GM18519 (cell line): ENCODE data around the gene U2AF1.
"Not testable (repeated sequence)": the region's sequence is repeated elsewhere in the genome, so short reads cannot be mapped to it uniquely, and the experiment has no call there.

ENCODE experiments used
- ATAC-seq: cut with Tn5 transposase; IDR thresholded peaks from one replicate; pipeline ENCODE4 v1.9.1; 2021; ENCODE audit warnings: mild to moderate bottlenecking, moderate library complexity; ENCODE audit not compliant: unreplicated experiment, low FRiP score

U2AF1 gene

DNA sequence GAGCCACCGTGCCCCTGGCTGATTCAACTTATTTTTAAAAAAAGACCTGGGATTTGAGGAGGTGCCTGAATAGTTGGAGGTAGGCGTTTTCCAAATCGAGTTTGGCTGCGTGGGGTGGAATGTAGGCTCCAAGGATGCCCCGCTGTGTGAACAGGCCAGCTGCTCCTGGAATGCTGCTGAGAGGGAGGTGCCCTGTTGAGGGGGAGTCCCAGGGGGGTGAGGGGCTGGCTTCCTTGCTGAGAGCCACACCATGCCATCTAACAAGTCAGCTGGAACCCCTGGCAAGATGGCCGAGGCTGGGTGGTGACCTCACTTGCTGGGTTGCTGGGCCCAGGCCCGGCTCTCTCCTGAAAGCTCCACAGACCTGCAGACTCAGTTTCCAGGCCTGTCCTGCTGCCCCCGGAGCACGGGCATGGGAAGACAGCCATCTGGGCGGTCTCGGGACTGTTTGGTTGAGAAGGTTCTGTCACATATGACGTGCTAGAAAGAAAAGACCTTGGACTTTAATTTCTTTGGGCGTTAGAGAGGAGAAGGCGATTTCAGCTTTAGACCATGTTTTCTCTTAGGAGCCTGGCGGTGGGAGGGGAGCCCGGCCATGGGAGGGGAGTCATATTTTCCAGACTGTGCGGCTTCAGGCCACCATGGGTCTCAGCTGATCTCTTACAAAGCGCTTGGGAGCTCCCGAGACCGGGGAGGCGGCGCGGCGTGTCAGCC, 24.6 kb downstream of the U2AF1 start:
- ATAC-seq = not testable (repeated sequence)

DNA sequence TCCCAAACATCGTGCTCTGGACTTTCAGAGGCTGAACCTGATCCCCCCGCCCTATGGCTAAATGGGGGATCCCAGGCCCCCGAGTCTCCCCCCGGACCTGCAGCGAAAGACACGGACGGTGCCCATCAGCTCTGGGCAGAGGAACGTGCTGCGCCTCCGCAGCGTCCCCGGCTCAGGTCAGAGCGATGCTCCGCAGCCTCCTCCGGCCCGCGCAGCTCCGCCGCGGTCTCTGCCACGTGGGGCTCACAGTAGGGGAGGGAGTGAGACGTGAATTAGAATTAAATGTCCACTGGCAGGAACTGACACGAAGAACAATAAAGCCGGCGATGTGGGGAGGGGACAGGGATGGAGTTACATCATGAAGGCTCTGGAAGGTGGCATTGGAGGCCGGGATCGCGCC, 30.7 kb downstream of the U2AF1 start:
- ATAC-seq = not testable (repeated sequence)

DNA sequence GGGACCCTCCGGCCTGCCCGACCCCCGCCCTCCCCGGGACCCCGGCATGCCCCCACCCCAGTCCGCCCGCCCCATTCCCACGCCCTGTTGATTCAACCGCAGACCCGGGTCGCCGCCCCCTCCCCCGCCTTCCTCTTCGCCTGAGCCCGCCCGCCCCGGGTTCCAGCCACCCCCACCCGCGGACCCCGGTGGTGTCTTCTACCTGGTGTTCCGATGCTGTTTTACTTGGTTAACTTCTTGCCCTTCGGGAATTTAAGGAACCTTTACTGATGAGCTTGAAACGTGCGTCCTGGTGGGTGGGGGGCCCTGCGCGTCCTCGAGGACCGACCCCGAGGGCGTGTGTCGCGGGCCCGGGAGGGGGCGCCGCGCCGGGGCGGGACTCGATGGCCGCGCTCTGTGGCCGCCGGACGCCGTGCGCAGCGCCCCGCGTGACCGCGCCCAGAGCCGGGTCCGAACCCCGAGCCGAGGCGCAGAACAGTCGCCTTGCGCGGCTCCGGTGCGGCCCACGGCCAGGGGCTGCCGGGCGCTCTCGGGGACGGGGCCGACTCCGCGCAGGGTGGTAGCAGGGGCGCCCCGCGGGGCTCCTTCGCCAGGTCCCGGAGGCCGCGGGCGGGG, 31.2 kb downstream of the U2AF1 start:
- ATAC-seq = not testable (repeated sequence)

DNA sequence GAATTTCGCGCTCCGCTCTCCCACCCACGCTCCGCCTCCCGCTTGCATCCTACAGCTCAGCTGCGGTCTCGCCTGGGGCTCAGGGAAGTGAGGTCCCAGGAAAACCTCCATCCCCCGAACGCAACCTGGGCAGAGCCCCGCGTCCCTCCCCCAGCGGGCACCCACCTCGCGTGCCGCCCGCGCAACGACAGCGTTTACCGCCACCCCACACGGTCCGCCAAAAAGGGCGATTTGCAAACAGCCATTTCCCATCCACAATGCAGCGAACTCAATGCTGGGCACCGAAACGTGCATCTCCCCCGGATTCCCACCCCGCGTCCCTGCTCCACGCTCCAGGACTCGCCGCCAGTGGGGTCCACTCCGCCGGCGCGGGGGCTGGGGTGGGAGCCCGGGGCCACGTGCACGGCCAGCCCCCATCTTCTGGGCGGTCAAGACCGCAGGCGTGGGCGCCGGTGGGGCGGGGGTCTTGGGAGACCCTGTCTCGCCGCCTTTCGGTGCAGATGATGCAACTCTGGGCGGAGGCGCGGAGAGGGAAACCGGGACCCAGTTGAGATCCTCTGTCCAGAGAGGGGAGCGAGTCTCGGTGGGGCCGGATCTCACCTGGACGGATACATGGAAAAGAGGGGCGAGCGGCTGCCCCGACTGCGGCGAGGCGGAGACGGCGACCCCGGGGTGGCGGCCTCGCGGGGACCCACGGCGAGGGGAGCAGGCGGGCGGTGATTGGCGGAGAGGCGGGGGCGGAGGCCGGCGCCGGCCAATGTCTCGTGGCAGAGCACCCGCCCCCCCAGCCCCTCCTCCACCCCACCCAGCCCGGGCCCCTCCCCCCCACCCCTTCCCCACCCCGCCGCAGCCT, 32.0 kb downstream of the U2AF1 start, which contains the start of gene CBS:
CBS (minus strand) TSS at position 666 of the 853 bp plus-strand sequence. CDS start 3,642 bp downstream, outside the sequence.
- ATAC-seq = not testable (repeated sequence)

DNA sequence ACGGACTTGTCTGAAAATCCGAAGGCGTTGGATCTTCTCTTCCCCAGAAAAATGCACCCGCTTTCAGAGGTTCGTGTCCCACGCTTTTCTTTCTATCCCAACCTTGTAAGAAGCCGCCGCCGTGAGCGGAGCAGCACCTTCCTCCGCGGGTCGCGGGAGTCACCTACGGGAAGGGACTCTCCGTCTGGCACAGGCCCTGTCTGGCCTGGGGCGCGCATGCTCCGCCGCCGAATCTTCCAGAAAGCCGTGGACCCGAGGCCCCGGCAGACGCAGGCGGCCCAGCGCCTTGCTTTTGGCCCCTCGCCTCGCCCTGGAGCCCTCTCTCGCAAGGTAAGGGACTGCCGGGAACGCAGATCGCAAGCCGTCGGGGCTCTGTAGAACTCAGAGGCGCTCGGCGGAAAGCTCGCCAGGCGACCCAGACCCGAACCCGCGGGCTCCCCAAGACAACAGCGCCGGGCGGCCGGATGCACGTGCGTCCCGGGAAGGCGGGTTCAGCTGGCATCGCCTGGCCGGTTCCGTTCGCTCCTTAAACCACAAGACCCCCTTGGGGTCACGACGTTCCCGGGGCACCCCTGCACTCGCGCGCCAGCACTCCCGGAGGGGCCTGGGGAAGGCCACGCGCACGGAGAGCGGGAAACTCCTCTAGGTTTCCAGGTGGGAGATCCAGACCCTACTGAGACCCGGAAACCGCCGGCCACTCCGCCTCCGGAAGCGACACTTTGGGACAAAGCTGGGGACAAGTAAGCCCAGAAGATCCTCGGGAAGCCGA, 32.8 kb downstream of the U2AF1 start:
- ATAC-seq = not testable (repeated sequence)

DNA sequence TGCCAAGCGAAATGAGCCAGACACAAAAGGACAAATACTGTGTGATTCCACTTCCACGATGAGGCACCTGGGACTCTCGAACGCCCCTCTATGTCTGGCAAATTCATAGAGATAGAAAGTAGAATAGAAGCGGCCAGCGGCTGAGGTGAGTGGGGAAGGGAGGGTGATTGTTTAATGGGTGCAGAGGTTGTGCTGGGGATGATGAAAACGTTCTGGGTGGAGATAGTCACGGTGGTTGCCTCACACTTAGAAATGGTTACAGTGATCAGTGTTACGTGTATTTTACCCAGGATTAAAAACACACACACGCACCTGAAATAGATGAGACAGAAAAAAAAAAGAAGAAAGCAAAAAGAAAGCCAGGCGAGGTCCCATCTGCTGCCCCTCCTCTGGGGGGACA, 34.6 kb downstream of the U2AF1 start:
- ATAC-seq = not testable (repeated sequence)

DNA sequence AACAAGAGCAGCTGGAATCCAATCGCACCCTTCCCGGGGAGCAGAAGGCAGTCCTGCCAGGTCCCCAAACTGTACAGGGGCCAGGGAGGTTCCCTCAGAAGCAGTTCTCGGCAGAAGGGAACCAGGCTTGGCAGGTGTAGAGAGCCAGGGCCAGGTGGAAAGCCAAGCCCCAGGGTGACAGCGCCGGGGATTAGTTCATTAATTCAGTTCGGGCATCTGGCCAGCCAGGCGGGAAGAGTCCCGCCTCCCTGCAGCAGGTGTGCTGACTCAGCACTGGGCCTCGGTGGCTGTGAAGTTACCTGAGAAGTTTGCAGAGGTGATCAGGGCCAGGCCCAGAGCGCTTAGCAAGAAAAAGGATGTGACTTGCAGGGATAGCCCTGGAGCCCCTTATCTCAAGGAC, 37.7 kb downstream of the U2AF1 start:
- ATAC-seq = not testable (repeated sequence)

DNA sequence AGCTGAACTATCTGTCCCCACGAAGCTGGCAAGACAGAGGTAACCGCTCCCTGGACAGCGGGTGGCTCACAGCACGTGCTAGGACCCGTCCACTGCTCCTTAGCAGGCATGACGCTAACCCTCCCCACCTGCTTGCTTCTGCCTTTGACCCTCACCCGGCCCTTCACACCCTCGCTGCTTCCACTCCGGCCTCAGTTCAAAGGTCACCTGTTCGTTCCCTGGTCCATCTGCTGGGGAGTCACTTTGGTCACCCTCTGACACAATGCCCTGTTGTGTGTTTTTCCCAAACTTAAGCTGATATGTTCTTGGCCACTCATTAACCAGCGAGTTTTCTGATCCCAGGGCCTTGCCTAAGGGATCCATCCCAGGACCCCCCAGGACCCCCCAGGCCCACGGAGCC, 39.3 kb downstream of the U2AF1 start:
- ATAC-seq = not testable (repeated sequence)

DNA sequence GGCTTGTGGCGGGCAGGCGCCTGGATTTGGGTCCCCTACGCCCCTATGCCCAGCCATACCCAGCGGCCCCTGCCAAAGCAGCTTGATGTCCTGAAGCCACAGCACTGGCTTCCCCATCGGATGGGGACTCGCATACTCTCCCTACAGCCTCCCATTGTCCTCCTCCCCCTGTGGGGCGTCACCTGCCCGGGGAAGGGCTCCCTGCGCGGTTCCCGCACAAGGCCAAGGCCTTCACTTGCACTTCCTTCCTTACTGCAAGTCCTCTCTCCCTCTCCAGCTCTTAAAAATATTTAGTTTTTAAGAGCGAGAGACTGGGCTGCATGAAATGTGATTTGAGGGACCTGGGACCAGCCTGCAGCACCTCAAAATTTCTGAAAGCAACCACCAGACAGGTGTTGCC, 40.7 kb downstream of the U2AF1 start:
- ATAC-seq = not testable (repeated sequence)

DNA sequence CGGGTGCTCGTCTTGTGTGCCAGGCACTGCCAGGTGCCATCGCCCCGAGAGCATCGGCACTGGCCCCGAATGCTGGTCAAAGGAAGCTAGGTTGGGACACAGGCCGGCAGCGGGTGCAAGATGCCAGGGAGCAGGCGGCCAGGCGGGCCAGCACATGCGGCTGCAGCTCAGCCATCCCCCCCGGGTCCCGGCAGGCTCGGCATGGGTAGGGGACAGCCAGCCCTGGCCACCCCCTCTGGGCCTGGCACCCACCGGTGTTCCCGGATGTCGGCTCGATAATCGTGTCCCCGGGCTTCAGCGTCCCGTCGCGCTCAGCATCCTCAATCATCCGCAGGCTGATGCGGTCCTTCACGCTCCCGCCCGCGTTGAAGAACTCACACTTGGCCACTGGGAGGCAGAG, 41.4 kb downstream of the U2AF1 start:
- ATAC-seq = not testable (repeated sequence)

DNA sequence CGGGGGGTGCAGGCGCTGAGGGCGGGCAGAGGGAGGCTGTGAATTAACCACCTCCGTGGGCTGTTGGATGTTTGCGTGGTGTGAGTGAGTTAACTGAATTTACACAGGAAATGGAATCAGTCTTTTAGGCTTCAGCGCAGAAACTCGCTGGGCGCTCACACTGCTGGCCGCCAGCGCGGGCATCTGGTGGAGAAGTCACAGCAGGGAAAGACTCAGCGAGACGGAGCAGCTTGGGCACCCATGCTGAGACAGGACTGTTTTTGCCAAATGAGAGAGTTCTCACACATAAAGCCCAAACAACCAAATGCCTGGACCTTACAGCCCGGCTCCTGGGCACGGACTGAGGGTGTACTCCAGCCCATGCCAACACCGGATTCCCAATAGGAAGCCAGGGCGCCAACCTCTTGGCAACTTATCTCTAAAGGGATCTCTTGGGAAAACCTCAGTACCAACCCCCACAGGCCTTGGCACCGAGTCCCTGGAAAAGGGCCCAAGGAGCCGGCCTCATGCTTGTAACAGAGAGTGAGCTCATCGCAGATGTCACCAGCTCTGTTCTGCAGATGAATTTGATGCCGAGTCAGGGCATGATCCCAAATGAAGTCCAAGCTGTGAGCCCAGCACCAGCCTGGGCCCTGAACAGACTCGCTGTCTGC, 43.0 kb downstream of the U2AF1 start:
- ATAC-seq = not testable (repeated sequence)

DNA sequence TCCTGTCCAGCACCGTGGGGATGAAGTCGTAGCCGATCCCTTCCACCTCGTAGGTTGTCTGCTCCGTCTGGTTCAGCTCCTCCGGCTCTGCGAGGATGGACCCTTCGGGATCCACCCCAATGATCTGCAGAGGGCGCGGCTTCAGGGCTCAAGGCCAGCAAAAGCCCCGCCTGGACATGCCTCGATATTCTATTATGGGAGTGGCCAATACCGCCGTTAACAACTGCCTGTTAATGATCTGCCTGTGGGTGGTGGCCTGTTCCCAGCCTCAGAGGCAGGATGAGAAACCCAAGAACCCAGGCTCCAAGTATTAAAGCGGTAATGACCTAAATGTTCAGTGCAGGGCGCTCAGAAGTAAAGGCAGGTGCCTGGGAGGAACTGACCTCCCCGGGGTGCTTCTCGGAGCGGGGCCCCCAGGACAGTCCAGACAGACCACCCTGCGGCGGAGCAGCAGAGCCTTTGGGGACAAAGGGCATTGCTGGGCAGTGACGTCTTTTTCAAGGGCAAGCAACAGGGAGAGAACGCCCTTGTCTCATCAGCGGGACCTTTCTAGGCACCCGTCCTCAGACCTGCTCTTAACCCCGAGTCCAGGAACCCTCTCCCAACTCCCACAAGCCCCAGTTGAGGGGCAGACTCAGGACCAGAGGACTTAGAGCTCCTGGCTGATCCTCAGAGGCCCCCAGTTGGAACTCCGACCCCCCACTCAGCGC, 44.3 kb downstream of the U2AF1 start:
- ATAC-seq = not testable (repeated sequence)

DNA sequence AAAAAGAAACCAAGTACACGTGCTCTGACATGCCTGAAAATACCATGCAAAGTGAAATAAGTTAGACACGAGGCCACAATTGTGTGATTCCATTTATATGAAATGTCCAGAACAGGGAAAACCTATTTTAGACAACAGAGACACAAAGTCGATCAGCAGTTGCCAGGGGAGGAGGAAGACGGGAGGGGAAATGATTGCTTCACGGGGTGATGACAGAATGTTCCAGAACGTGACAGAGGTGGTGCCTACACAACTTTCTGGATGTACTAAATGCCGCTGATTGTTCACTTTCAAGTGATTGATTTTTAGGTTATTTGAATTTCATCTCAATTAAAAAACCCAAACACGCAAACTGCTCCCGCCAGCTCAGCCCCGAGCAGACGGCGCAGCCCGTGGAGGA, 54.3 kb downstream of the U2AF1 start:
- ATAC-seq = not testable (repeated sequence)

DNA sequence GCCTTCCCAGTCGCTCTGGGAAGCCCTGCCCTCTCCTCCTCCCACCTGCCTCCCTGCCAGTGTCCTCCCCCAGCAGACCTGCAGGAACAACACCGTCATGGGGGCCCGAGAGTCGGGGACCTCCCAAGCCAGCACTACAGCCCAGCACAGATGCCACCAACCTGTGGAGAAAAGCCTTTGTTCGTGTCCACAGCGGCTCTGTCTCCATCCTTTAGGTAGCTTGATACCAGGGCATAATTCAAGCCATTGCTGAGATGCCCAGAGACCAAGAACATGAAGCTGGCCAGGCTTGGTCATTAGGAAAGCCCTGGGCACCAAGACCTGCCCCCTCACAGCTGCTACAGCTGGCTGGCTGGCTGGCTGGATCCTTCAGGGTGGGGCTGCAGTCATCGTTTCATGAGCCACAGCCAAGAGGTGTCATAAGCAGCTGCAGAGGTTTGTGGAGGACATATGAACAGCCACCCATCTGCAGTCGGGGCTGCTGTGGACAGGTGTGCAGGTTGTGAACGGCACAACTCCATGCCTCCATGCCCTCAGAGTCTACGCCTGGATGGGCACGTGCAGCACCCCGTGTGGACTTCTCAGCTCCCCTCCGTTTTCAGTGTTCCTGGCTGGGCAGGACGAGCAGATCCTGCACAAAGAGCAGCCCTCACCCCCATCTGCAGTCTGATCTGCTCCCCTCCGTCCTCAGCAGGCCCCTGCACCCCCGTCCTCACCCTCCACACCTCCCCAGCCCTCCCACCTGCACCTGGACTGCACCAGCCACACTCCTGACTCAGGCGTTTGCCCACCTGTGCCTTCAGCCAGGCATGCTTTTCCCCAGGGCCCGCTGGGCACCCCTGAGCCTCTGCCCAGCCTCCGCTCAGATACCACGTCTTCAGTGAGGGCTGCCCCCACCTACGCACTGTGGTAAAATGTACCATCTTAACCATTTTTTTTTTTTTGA, 61.2 kb downstream of the U2AF1 start:
- ATAC-seq = not testable (repeated sequence)

DNA sequence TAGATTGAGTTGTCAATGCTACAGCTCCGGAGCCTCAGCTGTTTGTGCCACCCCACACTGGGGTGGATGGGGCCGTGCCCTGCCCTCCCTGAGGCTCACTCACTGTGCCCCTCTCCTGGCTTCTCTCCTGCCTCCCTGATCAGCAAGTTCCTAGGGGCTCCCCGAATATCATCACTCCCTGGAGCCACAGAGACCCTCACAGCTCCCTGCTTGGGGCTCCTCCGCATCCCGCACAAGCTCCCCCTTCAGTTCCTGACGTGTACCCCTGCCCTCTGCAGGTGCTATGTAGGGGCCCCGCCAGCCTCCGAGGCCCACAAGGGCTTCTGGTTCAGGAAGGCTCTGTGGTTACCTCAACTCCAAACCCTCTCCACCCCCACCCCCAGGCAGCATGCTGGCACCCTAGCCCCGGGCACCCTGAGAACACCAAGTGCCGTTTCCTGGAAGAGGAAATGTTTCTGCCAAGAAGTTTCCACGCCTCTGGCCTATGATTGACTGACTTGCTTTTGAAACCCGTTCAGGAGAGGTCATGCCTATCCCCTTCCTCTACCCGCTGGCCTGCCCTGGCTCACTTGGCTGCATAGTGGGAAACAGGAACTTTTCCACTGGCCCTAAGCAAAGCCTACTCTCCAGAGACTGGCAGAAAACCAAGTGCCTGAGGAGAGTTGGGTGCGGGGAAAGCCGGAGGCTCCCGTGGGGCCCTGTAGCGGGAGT, 62.0 kb downstream of the U2AF1 start:
- not testable (repeated sequence) for ATAC-seq

DNA sequence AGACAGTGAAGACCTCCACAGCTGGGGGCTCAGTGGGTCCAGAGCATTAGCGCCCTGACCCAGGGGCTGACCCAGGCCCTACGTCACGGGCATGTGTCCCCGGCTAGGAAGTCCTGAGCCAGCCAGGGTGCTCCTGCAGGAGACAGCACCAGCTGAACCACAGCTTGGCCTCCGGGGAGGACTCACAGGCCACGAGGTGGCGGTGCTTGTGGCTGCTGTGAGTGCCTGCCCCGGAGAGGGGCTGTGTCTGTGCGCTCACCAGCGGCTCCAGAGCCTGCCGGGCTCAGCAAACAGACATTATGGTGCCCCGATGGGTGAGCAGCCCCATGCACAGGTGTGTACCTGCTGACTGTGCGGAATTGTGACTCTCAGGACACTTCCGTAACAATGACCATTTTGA, 62.8 kb downstream of the U2AF1 start:
- ATAC-seq = not testable (repeated sequence)

DNA sequence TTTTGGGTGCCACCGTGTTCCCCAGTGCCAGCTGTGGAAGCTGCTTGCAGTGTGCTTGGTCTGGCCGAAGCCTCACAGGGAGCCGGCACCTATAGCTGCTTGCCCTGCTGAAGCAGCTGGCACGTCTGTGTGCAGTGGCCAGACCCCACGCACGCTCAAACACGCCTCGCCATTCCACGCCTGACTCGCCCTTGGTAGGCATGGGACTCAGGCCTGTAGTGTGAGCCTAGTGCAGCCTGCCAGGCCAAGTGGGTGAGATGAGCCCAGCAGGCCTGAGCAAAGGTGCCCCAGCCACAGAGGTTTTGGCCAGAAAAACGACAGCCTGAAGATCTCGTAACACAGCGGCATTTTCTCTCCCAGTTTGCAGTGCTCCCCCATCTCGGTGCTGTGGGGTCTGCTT, 64.1 kb downstream of the U2AF1 start:
- not testable (repeated sequence) for ATAC-seq
